NT2/D1 (cell line): ENCODE results near the gene PCNX4.

ENCODE experiments used
- SUZ12 ChIP-seq: IDR thresholded peaks from 2 replicates; pipeline ENCODE4 v1.6.1; 2011; ENCODE audit not compliant: insufficient read length, insufficient read depth; ENCODE audit errors: extremely low read depth
- YY1 ChIP-seq: IDR thresholded peaks from 2 replicates; pipeline ENCODE4 v1.6.1; 2011; ENCODE audit not compliant: insufficient read length, insufficient read depth

- TF ChIP-seq YY1, result no peak
- TF ChIP-seq SUZ12, result no peak
Observed at GRCh38 chr14:60214415-60215126, 122.8 kb downstream of the PCNX4 start.
